PC-3 (cell line): ENCODE measurements around the gene ABHD8.

Experiments used
- EZH2 ChIP-seq: fragments of 300-600 bp; sonication (generic); IDR thresholded peaks from one replicate; pipeline ENCODE4 v1.6.1; 2017; ENCODE audit warnings: antibody characterized with exemption, mild to moderate bottlenecking, low read length; ENCODE audit not compliant: unreplicated experiment
- EZH2phosphoT487 ChIP-seq: fragments of 300-600 bp; sonication (generic); IDR thresholded peaks from 2 replicates; pipeline ENCODE4 v1.6.1; 2018; ENCODE audit warnings: mild to moderate bottlenecking, antibody characterized with exemption, low read length, borderline replicate concordance
- TF ChIP-seq, protein P1 (sequence below): fragments of 300-600 bp; sonication (generic); conservative IDR thresholded peaks from 2 replicates; pipeline ENCODE4 v1.5.1; 2017; ENCODE audit warnings: antibody characterized with exemption, low read depth, mild to moderate bottlenecking, low read length

DNA sequence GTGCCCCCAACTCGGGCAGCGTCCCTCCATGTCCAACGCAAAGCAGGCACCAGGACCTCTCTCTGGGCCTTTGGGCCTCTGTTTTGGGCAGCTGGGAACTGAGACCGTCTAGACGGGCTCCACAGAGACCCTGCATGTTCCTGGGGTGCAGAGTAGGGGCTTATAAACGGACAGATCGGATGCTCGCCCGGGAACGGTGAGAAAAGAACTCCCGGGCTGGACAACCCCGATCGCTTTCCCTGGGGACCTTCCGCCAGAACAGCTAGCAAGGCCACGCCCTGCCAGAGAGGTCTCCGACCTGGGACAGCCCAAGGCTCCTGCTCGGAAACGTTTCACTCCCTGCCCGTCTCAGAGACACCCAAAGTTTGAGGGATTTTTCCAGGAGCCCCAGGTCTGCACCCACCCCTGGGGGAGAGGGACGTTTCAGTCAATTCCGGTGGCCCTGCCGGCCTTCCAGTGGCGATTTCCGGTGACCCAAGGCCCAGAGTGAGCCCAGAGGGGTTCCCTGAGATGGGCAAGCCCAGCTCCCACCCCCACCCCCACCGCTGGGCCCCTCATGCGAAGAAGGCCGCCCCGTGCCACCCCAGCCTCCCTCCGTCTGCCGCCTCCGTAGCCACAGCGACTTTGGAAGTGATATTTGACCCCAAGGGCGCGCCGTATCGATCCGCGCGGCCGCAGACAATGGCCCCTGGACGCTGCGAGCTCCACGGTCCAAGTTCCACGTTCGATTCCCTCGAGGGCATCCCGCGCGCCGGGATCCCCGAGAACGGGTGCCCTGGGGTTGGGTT lies 59.2 kb downstream of the ABHD8 start:
- TF ChIP-seq, protein P1, sequence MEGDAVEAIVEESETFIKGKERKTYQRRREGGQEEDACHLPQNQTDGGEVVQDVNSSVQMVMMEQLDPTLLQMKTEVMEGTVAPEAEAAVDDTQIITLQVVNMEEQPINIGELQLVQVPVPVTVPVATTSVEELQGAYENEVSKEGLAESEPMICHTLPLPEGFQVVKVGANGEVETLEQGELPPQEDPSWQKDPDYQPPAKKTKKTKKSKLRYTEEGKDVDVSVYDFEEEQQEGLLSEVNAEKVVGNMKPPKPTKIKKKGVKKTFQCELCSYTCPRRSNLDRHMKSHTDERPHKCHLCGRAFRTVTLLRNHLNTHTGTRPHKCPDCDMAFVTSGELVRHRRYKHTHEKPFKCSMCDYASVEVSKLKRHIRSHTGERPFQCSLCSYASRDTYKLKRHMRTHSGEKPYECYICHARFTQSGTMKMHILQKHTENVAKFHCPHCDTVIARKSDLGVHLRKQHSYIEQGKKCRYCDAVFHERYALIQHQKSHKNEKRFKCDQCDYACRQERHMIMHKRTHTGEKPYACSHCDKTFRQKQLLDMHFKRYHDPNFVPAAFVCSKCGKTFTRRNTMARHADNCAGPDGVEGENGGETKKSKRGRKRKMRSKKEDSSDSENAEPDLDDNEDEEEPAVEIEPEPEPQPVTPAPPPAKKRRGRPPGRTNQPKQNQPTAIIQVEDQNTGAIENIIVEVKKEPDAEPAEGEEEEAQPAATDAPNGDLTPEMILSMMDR, result no peak
- TF ChIP-seq EZH2 (no peak), EZH2phosphoT487 (no peak)
